ENCODE data around the gene CUL3.

- TF ChIP-seq, protein P1, sequence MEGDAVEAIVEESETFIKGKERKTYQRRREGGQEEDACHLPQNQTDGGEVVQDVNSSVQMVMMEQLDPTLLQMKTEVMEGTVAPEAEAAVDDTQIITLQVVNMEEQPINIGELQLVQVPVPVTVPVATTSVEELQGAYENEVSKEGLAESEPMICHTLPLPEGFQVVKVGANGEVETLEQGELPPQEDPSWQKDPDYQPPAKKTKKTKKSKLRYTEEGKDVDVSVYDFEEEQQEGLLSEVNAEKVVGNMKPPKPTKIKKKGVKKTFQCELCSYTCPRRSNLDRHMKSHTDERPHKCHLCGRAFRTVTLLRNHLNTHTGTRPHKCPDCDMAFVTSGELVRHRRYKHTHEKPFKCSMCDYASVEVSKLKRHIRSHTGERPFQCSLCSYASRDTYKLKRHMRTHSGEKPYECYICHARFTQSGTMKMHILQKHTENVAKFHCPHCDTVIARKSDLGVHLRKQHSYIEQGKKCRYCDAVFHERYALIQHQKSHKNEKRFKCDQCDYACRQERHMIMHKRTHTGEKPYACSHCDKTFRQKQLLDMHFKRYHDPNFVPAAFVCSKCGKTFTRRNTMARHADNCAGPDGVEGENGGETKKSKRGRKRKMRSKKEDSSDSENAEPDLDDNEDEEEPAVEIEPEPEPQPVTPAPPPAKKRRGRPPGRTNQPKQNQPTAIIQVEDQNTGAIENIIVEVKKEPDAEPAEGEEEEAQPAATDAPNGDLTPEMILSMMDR (IDR thresholded peaks at IDR 0.05), result no peak
- TF ChIP-seq POLR2AphosphoS5 (IDR thresholded peaks at IDR 0.05) (no peak), POLR2A (IDR thresholded peaks at IDR 0.05) (no peak), EP300 (IDR thresholded peaks at IDR 0.05) (no peak)
Observed at GRCh38 chr2:224421065-224421464, 164.1 kb downstream of the CUL3 start.
